HG03135 (cell line): ENCODE data around the gene LBHD1.
"Not testable (repeated sequence)": the region's sequence is repeated elsewhere in the genome, so short reads cannot be mapped to it uniquely, and the experiment has no call there.

ENCODE experiments used
- ATAC-seq: cut with Tn5 transposase; IDR thresholded peaks from one replicate; pipeline ENCODE4 v1.9.1; 2021; ENCODE audit warnings: mild to moderate bottlenecking, moderate library complexity; ENCODE audit not compliant: unreplicated experiment

The LBHD1 gene

GRCh38 chr11:62665599-62666258 lies 6.3 kb downstream of the LBHD1 start:
- peak; percentile 3 for ATAC-seq

- peak; percentile 79 for ATAC-seq
These were observed 6.9 kb downstream of the LBHD1 start, which contains the start of the genes C11orf98 and CSKMT for GRCh38 chr11:62665075-62665598. Gene C11orf98 (minus strand): TSS chr11:62665210. CDS start chr11:62665169, 41 bp downstream. Gene CSKMT (plus strand): TSS chr11:62665312. CDS start chr11:62665880, 568 bp downstream.

GRCh38 chr11:62664405-62665074 lies 7.5 kb downstream of the LBHD1 start:
- peak; percentile 39 for ATAC-seq

GRCh38 chr11:62656796-62657429 lies 15.2 kb downstream of the LBHD1 start:
- ATAC-seq: no peak

GRCh38 chr11:62654297-62654696 lies 17.8 kb downstream of the LBHD1 start:
- no peak for ATAC-seq

- peak; percentile 15 for ATAC-seq
These were observed 19.7 kb downstream of the LBHD1 start for GRCh38 chr11:62652161-62653006.

- not testable (repeated sequence) for ATAC-seq
These were observed 21.8 kb downstream of the LBHD1 start for GRCh38 chr11:62650283-62650682.

- ATAC-seq: no peak
These were observed 22.6 kb downstream of the LBHD1 start for GRCh38 chr11:62649486-62649885.

- ATAC-seq: no peak
These were observed 23.1 kb downstream of the LBHD1 start for GRCh38 chr11:62648967-62649364.

- no peak for ATAC-seq
These were observed 23.7 kb downstream of the LBHD1 start for GRCh38 chr11:62648185-62648966.

- no peak for ATAC-seq
These were observed 24.5 kb downstream of the LBHD1 start for GRCh38 chr11:62647609-62648005.

GRCh38 chr11:62646825-62647608 lies 25.1 kb downstream of the LBHD1 start:
- ATAC-seq: no peak

- ATAC-seq: peak; percentile 95
These were observed 25.9 kb downstream of the LBHD1 start, which contains the start of gene GANAB for GRCh38 chr11:62645946-62646824. Gene GANAB (minus strand): TSS chr11:62646613. CDS start chr11:62646599, 14 bp downstream.

GRCh38 chr11:62645671-62645945 lies 26.5 kb downstream of the LBHD1 start:
- no peak for ATAC-seq

GRCh38 chr11:62644220-62644619 lies 27.8 kb downstream of the LBHD1 start:
- no peak for ATAC-seq

- ATAC-seq: no peak
These were observed 39.6 kb downstream of the LBHD1 start for GRCh38 chr11:62632492-62632891.

- no peak for ATAC-seq
These were observed 44.4 kb downstream of the LBHD1 start for GRCh38 chr11:62627713-62628112.

- no peak for ATAC-seq
These were observed 49.5 kb downstream of the LBHD1 start for GRCh38 chr11:62622476-62623089.
